ENCODE results near the gene AANAT. TPM values are rescaled to one million over a fixed set of nuclear protein-coding genes. Genes with fewer than 3 reads are reported as not detected.

Gene AANAT
- total and polyA plus RNA-seq, 2 donors (not counting 3 experiments of a cell fraction or from before 2014, with no cell fraction given), result not detected

DNA sequence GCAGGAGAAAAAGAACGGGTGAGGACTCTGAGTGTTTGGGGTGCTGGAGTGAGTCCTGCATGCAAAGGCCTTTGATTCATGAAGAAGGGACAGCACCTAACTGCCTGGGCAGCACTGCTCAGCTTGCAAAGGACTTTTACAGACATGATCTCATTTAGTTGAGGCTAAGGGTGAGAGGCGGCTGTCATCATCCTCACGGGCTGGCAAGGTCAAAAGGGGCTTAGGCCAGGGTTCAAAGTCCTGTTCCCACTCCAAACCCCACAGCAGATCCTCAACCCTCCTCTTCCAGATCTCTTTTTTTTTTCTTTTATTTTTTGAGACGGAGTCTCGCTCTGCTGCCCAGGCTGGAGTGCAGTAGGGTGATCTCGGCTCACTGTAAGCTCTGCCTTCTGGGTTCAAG, 29.1 kb downstream of the AANAT start:
- H4K20me1 ChIP-seq (replicated peaks; ENCODE audit: control insufficient read depth, extremely low read depth, insufficient read depth, low read length), result no peaks in the 10 kb centered on the region
- POLR2A ChIA-PET, result no interaction called here
- H3K9ac ChIP-seq (replicated peaks; ENCODE audit: extremely low read depth, insufficient read depth, low read length), result no peak overlapping the region
- no peak for FAIRE-seq
- dilution Hi-C loops (cut with MboI; ENCODE audit: extremely low pct_ligation_motif_present, low sequenced_read_pairs), result no loop called here
- H3K4me3 ChIP-seq (replicated peaks in 1 of 3; ENCODE audit: insufficient read depth in 1 of 3, low read depth in 1 of 3, low read length in 3 of 3), result no peak overlapping the region
- CTCF ChIA-PET, result no interaction called here
- peaks cover 19% of the 10 kb centered on the region for H3K79me2 ChIP-seq (ENCODE audit: control insufficient read depth, insufficient read depth, low read length)
- H3K36me3 ChIP-seq (ENCODE audit: control insufficient read depth in 2 of 2, extremely low read depth in 1 of 2, insufficient read depth in 2 of 2, low read length in 2 of 2), result no peaks in the 10 kb centered on the region
- TF ChIP-seq GATA2 (IDR thresholded peaks at IDR 0.05; ENCODE audit: insufficient read depth, insufficient read length, low read depth, low read length) (no peak), POLR2AphosphoS5 (IDR thresholded peaks at IDR 0.05; ENCODE audit: insufficient read depth, low read depth, low read length) (no peak), FOS (IDR thresholded peaks at IDR 0.05; ENCODE audit: borderline replicate concordance, insufficient read depth, low read length) (no peak), EZH2 (IDR thresholded peaks at IDR 0.05; ENCODE audit: borderline replicate concordance, low read depth, low read length, severe bottlenecking) (no peak), MYC (IDR thresholded peaks at IDR 0.05; ENCODE audit: low read depth, low read length) (no peak), JUN (IDR thresholded peaks at IDR 0.05; ENCODE audit: borderline replicate concordance, insufficient read depth, insufficient read length, low read depth) (no peak), POLR2A (IDR thresholded peaks at IDR 0.05; ENCODE audit: low read depth, low read length) (no peak)
- TF ChIP-seq, protein P1, sequence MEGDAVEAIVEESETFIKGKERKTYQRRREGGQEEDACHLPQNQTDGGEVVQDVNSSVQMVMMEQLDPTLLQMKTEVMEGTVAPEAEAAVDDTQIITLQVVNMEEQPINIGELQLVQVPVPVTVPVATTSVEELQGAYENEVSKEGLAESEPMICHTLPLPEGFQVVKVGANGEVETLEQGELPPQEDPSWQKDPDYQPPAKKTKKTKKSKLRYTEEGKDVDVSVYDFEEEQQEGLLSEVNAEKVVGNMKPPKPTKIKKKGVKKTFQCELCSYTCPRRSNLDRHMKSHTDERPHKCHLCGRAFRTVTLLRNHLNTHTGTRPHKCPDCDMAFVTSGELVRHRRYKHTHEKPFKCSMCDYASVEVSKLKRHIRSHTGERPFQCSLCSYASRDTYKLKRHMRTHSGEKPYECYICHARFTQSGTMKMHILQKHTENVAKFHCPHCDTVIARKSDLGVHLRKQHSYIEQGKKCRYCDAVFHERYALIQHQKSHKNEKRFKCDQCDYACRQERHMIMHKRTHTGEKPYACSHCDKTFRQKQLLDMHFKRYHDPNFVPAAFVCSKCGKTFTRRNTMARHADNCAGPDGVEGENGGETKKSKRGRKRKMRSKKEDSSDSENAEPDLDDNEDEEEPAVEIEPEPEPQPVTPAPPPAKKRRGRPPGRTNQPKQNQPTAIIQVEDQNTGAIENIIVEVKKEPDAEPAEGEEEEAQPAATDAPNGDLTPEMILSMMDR (IDR thresholded peaks at IDR 0.05; ENCODE audit: extremely low read depth in 1 of 2, insufficient read depth in 1 of 2, low read depth in 1 of 2, low read length in 2 of 2), result no peak
- TF ChIP-seq, protein P2, sequence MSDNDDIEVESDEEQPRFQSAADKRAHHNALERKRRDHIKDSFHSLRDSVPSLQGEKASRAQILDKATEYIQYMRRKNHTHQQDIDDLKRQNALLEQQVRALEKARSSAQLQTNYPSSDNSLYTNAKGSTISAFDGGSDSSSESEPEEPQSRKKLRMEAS (IDR thresholded peaks at IDR 0.05; ENCODE audit: insufficient read depth, insufficient read length), result no peak
- no TSS peak for BruUV-seq (replicated peaks)
- no peak overlapping the region for H2AFZ ChIP-seq (ENCODE audit: low read depth, low read length)
- H3K4me2 ChIP-seq (ENCODE audit: insufficient read depth, low read length), result no peak overlapping the region
- no peaks in the 10 kb centered on the region for H3K9me1 ChIP-seq (replicated peaks; ENCODE audit: control insufficient read depth, extremely low read depth, insufficient read depth, low read length)
- H3K27ac ChIP-seq (ENCODE audit: insufficient read depth, low read depth, low read length), result no peak overlapping the region
- H3K9me3 ChIP-seq (replicated peaks; ENCODE audit: control insufficient read depth, insufficient read depth, low read length), result no peaks in the 10 kb centered on the region
- no peak for DNase-seq (ENCODE audit: low read depth, low spot score)
- intact Hi-C loops (cut with micrococcal nuclease), result no loop called here
- H3K4me1 ChIP-seq (ENCODE audit: control insufficient read depth, extremely low read depth, insufficient read depth, low read length), result peaks cover 53% of the 10 kb centered on the region
- no peaks in the 10 kb centered on the region for H3K27me3 ChIP-seq (ENCODE audit: control insufficient read depth in 2 of 2, insufficient read depth in 2 of 2, low read length in 2 of 2)

Data from endothelial cell of umbilical vein (primary cell).